Smooth muscle cell (in vitro differentiated cells): Measurements from ENCODE around the gene MFN2. TPM values are rescaled to one million over a fixed set of nuclear protein-coding genes. Genes with fewer than 3 reads are reported as not detected.
A peak's percentile ranks its signal among the peaks of the same experiment; 100 is the strongest.

Source experiments
- DNase-seq: peaks from one replicate; lab custom pipeline; 2025; ENCODE audit not compliant: unreplicated experiment; lab: John Stamatoyannopoulos, UW
- H2AFZ ChIP-seq: fragments of 200-600 bp; sonication (generic); 2 replicates; pipeline ENCODE4 v1.6.0; 2016; ENCODE audit warnings: antibody characterized with exemption, low read depth, mild to moderate bottlenecking
- H3F3A ChIP-seq: fragments of 200-600 bp; sonication (generic); 2 replicates; pipeline ENCODE4 v1.6.0; 2017; ENCODE audit warnings: antibody characterized with exemption, low read depth
- H3K27ac ChIP-seq: fragments of 200-600 bp; sonication (generic); 2 replicates; pipeline ENCODE4 v1.5.1; 2016; ENCODE audit warnings: low read depth, mild to moderate bottlenecking
- H3K27me3 ChIP-seq: fragments of 200-600 bp; sonication (generic); 2 replicates; pipeline ENCODE4 v1.6.1; 2016; ENCODE audit warnings: low read depth, mild to moderate bottlenecking
- H3K36me3 ChIP-seq: fragments of 200-600 bp; sonication (generic); 2 replicates; pipeline ENCODE4 v1.5.1; 2016; ENCODE audit warnings: low read depth
- H3K4me1 ChIP-seq: fragments of 200-600 bp; sonication (generic); 2 replicates; pipeline ENCODE4 v1.5.1; 2016; ENCODE audit warnings: low read depth
- H3K4me2 ChIP-seq: fragments of 200-600 bp; sonication (generic); 2 replicates; pipeline ENCODE4 v1.6.0; 2016; ENCODE audit warnings: mild to moderate bottlenecking
- H3K4me3 ChIP-seq: fragments of 200-600 bp; sonication (generic); 2 replicates; pipeline ENCODE4 v1.5.1; 2016; ENCODE audit warnings: mild to moderate bottlenecking
- H3K79me2 ChIP-seq: fragments of 200-600 bp; sonication (generic); 2 replicates; pipeline ENCODE4 v1.6.0; 2016; ENCODE audit warnings: low read depth, mild to moderate bottlenecking
- H3K9ac ChIP-seq: fragments of 200-600 bp; sonication (generic); 2 replicates; pipeline ENCODE4 v1.6.0; 2016; ENCODE audit warnings: low read depth
- H3K9me3 ChIP-seq: fragments of 200-600 bp; sonication (generic); replicated peaks from 2 replicates; pipeline ENCODE4 v1.5.1; 2016; ENCODE audit warnings: low read depth
- H4K20me1 ChIP-seq: fragments of 200-600 bp; sonication (generic); 2 replicates; pipeline ENCODE4 v1.6.0; 2016; ENCODE audit warnings: low read depth
- WGBS: methylation state at CpG from one replicate; pipeline ENCODE4 v1.1.7; 2016; ENCODE audit warnings: low lambda C conversion rate; 5-methylcytosine and 5-hydroxymethylcytosine counted together
- polyA plus RNA-seq: library from polyadenylated mRNA; unstranded; fragments of >200 nt; fragmentation: Nextera tagmentation; extraction: Ambion mirVana; gene quantifications from 2 replicates; pipeline ENCODE4 v1.2.1, GENCODE V29; 2016
- total RNA-seq: library from RNA; depleted of rRNA; stranded (reverse); fragments of >200 nt; gene quantifications from 2 replicates; pipeline ENCODE4 v1.2.3, GENCODE V29; 2014
- TF ChIP-seq, protein P1 (sequence below): fragments of 200-600 bp; sonication (generic); IDR thresholded peaks from 2 replicates; pipeline ENCODE4 v1.5.1; 2017; ENCODE audit warnings: borderline replicate concordance, mild to moderate bottlenecking, antibody characterized with exemption; ENCODE audit not compliant: insufficient read depth, poor library complexity, severe bottlenecking

Gene MFN2
- total and polyA plus RNA-seq, 2 experiments from 2014 or later, result 30.0 to 39.7 TPM

DNA sequence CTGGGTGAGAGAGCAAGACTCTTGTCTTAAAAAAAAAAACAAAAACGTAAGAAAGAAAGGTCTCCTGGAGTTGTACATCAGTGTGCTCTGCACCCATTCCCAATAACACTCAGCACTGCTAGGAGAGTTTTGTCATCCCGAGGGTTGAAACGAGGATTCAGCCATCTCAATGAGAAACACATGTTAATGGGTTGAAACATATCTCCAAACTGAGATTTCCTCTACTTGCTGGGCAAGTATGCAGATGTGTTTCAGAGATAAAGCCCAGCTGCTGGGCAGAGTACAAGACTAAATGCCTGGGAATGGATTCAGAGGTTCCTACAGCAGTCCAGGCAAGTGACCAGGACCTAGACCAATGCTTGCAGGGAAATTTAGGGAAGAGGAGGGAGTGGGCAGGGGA, 2.6 kb upstream of the MFN2 start:
- H3K27me3 ChIP-seq, result no peaks in the 10 kb centered on the region
- no peaks in the 10 kb centered on the region for H3K9me3 ChIP-seq
- peaks cover 8% of the 10 kb centered on the region for H4K20me1 ChIP-seq
- H2AFZ ChIP-seq, result no peak overlapping the region
- H3K4me2 ChIP-seq, result no peak overlapping the region
- H3K4me1 ChIP-seq, result peaks cover 5% of the 10 kb centered on the region
- 41% methylated on average over 3 of the region's 3 CpGs for WGBS
- DNase-seq, result no peak
- H3K79me2 ChIP-seq, result peaks cover 19% of the 10 kb centered on the region
- no peak overlapping the region for H3K9ac ChIP-seq
- H3F3A ChIP-seq, result peaks cover 18% of the 10 kb centered on the region
- no peak overlapping the region for H3K4me3 ChIP-seq
- TF ChIP-seq, protein P1, sequence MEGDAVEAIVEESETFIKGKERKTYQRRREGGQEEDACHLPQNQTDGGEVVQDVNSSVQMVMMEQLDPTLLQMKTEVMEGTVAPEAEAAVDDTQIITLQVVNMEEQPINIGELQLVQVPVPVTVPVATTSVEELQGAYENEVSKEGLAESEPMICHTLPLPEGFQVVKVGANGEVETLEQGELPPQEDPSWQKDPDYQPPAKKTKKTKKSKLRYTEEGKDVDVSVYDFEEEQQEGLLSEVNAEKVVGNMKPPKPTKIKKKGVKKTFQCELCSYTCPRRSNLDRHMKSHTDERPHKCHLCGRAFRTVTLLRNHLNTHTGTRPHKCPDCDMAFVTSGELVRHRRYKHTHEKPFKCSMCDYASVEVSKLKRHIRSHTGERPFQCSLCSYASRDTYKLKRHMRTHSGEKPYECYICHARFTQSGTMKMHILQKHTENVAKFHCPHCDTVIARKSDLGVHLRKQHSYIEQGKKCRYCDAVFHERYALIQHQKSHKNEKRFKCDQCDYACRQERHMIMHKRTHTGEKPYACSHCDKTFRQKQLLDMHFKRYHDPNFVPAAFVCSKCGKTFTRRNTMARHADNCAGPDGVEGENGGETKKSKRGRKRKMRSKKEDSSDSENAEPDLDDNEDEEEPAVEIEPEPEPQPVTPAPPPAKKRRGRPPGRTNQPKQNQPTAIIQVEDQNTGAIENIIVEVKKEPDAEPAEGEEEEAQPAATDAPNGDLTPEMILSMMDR, result no peak
- no peaks in the 10 kb centered on the region for H3K36me3 ChIP-seq
- no peak overlapping the region for H3K27ac ChIP-seq

DNA sequence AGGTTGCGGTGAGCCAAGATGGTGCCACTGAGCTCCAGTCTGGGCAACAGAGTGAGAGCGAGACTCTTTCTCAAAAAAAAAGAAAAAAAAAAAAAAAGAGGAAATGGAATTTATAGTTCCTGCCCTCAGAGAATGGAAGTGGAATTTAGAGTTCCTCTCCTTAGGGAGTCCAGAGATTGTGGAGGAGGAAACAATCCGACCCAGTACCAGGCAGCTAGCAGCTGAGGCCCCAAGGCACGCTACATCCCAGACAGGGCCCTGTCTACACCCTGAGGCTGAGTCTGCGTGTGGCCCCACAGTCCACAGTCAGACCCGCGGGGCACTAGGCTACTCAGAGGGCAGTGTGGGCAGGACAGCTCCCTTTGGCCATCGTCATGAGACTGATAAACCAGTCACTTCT, 1.9 kb upstream of the MFN2 start:
- no peak overlapping the region for H3K9ac ChIP-seq
- no peaks in the 10 kb centered on the region for H3K27me3 ChIP-seq
- H3K4me3 ChIP-seq, result no peak overlapping the region
- no peaks in the 10 kb centered on the region for H3K36me3 ChIP-seq
- no peaks in the 10 kb centered on the region for H3K9me3 ChIP-seq
- H3F3A ChIP-seq, result peaks cover 18% of the 10 kb centered on the region
- WGBS, result 91% methylated on average over 8 of the region's 8 CpGs
- no peak overlapping the region for H2AFZ ChIP-seq
- H4K20me1 ChIP-seq, result peaks cover 13% of the 10 kb centered on the region
- TF ChIP-seq, protein P1, result no peak
- DNase-seq, result no peak
- H3K4me2 ChIP-seq, result no peak overlapping the region
- H3K4me1 ChIP-seq, result peaks cover 5% of the 10 kb centered on the region
- H3K79me2 ChIP-seq, result peaks cover 25% of the 10 kb centered on the region
- H3K27ac ChIP-seq, result peak overlapping the region; percentile 19

DNA sequence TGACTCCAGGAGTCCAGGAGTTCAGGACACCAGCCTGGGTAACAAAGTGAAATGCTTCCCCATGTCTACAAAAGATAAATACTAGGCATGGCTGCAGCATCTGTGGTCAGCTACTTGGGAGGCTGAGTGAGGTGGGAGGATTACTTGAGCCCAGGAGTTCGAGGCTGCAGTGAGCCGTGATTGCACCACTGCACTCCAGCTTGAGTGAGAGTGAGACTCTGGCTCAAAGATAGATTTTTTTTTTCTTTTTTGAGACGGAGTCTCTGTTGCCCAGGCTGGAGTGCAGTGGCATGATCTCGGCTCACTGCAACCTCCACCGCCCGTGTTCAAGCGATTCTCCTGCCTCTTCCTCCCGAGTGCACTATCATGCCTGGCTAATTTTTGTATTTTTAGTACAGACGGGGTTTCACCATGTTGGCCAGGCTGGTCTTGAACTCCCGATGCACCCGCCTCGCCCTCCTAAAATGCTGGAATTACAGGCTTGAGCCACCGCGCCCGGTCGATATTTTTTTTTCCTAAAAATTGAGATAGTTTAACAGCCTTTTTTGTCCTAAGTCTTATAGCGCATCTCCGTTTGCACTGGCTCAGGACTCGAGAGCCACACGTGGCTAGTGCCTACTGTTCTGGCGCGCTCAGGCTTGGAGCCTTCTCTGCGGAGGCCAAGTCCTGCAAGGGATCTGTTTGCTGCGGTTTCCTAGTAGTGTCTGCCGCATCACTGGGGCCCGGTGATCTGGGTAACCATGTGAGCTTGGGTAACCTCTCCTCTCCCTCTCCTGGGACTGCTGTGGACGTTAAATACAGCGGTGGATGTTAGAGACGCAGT, 1.0 kb upstream of the MFN2 start:
- TF ChIP-seq, protein P1, result no peak
- H3K36me3 ChIP-seq, result no peaks in the 10 kb centered on the region
- H3K4me3 ChIP-seq, result peak overlapping the region; percentile 78

DNA sequence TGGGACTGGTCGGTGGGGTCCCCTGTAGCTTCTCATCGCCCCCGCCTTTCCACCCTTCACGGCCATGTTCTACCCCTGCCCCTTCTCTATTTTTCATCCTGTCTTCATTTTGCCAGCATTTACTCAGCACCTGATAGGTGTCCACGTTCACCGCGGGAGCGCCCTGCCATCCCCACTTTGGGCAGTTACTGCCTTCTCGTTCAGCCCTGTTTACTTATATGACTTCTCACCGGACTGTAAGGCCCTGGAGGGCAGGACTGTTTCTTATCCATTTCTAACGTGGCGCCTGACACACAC, 380 bp downstream of the MFN2 start:
- TF ChIP-seq, protein P1, result no peak
- Histone ChIP-seq H3K79me2 (peaks cover 38% of the 10 kb centered on the region), H4K20me1 (peaks cover 36% of the 10 kb centered on the region), H3K4me1 (peaks cover 5% of the 10 kb centered on the region), H3K36me3 (no peaks in the 10 kb centered on the region), H3F3A (peaks cover 18% of the 10 kb centered on the region), H3K9ac (peak overlapping the region; percentile 95), H2AFZ (peak overlapping the region; percentile 49), H3K27me3 (no peaks in the 10 kb centered on the region), H3K4me2 (peak overlapping the region; percentile 95), H3K27ac (peak overlapping the region; percentile 98), H3K4me3 (peak overlapping the region; percentile 78), H3K9me3 (no peaks in the 10 kb centered on the region)
- no peak for DNase-seq
- 3% methylated on average over 9 of the region's 12 CpGs for WGBS

More for the DNA sequence above, 1.0 kb upstream of the MFN2 start:
- H3K79me2 ChIP-seq, result peaks cover 29% of the 10 kb centered on the region
- no peaks in the 10 kb centered on the region for H3K27me3 ChIP-seq
- H3K27ac ChIP-seq, result peak overlapping the region; percentile 98
- H2AFZ ChIP-seq, result no peak overlapping the region
- H4K20me1 ChIP-seq, result peaks cover 22% of the 10 kb centered on the region
- WGBS, result 55% methylated on average over 28 of the region's 29 CpGs
- H3K4me1 ChIP-seq, result peaks cover 5% of the 10 kb centered on the region
- no peaks in the 10 kb centered on the region for H3K9me3 ChIP-seq
- H3K4me2 ChIP-seq, result peak overlapping the region; percentile 95
- H3K9ac ChIP-seq, result no peak overlapping the region
- H3F3A ChIP-seq, result peaks cover 18% of the 10 kb centered on the region
- DNase-seq, result no peak
